BLaER1 (cell line): ENCODE results near the gene TXNDC2.
"Not testable (repeated sequence)": the region's sequence is repeated elsewhere in the genome, so short reads cannot be mapped to it uniquely, and the experiment has no call there.

Source experiments
- H3K27ac ChIP-seq: shearing (Covaris generic); formaldehyde crosslinking; 2 replicates; pipeline ENCODE4 v1.8.1; 2022
- H3K27me3 ChIP-seq: shearing (Covaris generic); formaldehyde crosslinking; 2 replicates; pipeline ENCODE4 v1.8.1; 2022
- H3K36me3 ChIP-seq: shearing (Covaris generic); formaldehyde crosslinking; 2 replicates; pipeline ENCODE4 v1.8.1; 2022
- H3K4me1 ChIP-seq: shearing (Covaris generic); formaldehyde crosslinking; 2 replicates; pipeline ENCODE4 v1.8.1; 2022
- H3K4me2 ChIP-seq: shearing (Covaris generic); formaldehyde crosslinking; 2 replicates; pipeline ENCODE4 v1.8.1; 2022
- H3K4me3 ChIP-seq: shearing (Covaris generic); formaldehyde crosslinking; 2 replicates; pipeline ENCODE4 v1.8.1; 2022
- H3K9ac ChIP-seq: shearing (Covaris generic); formaldehyde crosslinking; 2 replicates; pipeline ENCODE4 v1.8.1; 2022
- H3K9me3 ChIP-seq: shearing (Covaris generic); formaldehyde crosslinking; 2 replicates; pipeline ENCODE4 v1.8.1; 2022
- H4K20me1 ChIP-seq: shearing (Covaris generic); formaldehyde crosslinking; 2 replicates; pipeline ENCODE4 v1.8.1; 2022
- Cebpa-rat ChIP-seq: shearing (Covaris generic); IDR thresholded peaks from 2 replicates; pipeline ENCODE4 v1.8.1; 2022

The TXNDC2 gene

DNA sequence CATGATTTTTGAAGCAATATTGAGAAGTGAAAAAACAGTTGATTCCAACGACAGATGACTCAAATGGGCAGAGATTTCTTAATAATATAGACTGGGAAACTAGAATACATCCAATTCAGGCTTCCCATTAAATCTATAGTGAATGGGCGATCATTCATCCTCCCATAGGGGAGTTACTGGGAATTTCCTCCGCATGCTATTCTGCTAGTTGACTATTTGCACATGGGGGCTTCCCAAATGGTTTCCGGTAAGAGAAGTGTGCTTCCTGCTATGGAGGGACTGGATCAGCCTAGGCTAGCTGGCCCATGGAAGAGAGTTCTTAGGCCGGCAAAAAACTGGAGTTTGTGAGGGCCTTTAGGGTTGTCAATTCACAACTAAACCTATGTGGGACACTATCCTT, 25.5 kb downstream of the TXNDC2 start:
- Histone ChIP-seq H3K27ac (no peak overlapping the region), H3K4me1 (peaks cover 10% of the 10 kb centered on the region), H3K4me3 (no peak overlapping the region), H3K4me2 (no peak overlapping the region), H3K9ac (no peak overlapping the region), H4K20me1 (peaks cover 18% of the 10 kb centered on the region), H3K36me3 (no peaks in the 10 kb centered on the region), H3K27me3 (no peaks in the 10 kb centered on the region), H3K9me3 (peaks cover 5% of the 10 kb centered on the region; the same call in 1 of the 2 replicates)
- TF ChIP-seq Cebpa-rat, result no peak

- H3K4me2 ChIP-seq, H3K27ac ChIP-seq, H3K9ac ChIP-seq, H3K27me3 ChIP-seq, H3K36me3 ChIP-seq, H3K4me3 ChIP-seq, H3K9me3 ChIP-seq: not testable (repeated sequence)
- H3K4me1 ChIP-seq, result peaks cover 20% of the 10 kb centered on the region
- H4K20me1 ChIP-seq, result peaks cover 28% of the 10 kb centered on the region
Measured at GRCh38 chr18:9912285-9912684, 26.5 kb downstream of the TXNDC2 start.

DNA sequence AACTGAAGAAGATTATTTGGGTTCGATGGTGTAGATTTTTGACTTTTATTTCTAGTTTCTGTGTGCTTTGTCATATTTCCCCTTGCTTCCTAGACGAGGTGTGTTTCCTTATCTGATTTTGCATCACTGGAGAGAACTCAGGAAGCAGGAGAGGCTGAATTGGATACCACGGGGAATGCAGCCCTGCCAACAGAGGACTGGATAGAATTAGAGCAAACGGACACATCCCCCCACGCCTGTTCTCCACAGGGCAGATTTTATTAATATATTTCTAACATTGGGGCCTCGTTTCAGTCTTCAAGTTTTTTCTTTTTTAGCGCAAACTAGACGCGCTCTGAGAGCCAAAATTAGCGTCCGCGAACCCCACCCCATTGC, 27.4 kb downstream of the TXNDC2 start:
- TF ChIP-seq Cebpa-rat, result no peak
- H3K9ac ChIP-seq, result peak overlapping the region; percentile 96
- peak overlapping the region; percentile 80 for H3K4me2 ChIP-seq
- peaks cover 37% of the 10 kb centered on the region for H4K20me1 ChIP-seq
- H3K27ac ChIP-seq, result peak overlapping the region; percentile 98
- H3K27me3 ChIP-seq, result no peaks in the 10 kb centered on the region
- peak overlapping the region; percentile 98 for H3K4me3 ChIP-seq
- H3K4me1 ChIP-seq, result peaks cover 29% of the 10 kb centered on the region
- H3K9me3 ChIP-seq, result peaks cover 5% of the 10 kb centered on the region; the same call in 1 of the 2 replicates
- H3K36me3 ChIP-seq, result no peaks in the 10 kb centered on the region

DNA sequence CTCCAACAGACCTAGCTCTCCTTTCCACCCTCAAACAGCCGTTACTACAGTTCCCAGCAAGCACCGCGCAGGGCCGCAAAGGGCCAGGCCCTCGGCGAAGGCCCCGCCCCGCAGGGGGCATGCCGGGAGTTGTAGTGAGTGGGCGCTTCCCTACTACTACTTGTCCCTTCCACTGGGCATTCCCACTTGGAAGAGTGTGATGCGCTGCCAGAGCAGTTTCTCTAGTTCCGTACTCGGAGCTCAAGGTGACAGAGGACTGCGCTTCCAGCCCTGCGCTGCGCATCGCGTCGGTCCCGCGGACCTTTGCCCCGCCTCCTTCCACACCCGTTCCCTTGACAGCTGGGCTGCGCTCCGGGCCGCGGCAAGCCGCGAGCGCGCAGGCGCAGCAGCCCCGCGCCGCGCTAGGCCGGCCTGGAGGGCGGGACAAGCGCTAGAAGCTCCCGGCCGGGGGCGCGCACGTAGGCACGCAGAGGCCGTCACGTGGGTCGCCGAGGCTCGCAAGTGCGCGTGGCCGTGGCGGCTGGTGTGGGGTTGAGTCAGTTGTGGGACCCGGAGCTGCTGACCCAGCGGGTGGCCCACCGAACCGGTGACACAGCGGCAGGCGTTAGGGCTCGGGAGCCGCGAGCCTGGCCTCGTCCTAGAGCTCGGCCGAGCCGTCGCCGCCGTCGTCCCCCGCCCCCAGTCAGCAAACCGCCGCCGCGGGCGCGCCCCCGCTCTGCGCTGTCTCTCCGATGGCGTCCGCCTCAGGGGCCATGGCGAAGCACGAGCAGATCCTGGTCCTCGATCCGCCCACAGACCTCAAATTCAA, 28.0 kb downstream of the TXNDC2 start, which contains the start of gene VAPA:
TSS of gene VAPA (plus strand) at position 491 of the 808 bp plus-strand sequence. CDS start at position 732, 241 bp downstream.
- H4K20me1 ChIP-seq, result peaks cover 43% of the 10 kb centered on the region
- peaks cover 5% of the 10 kb centered on the region; the same call in 1 of the 2 replicates for H3K9me3 ChIP-seq
- no peaks in the 10 kb centered on the region for H3K36me3 ChIP-seq
- peak within 1 kb of the TSS; percentile 90 for H3K4me2 ChIP-seq
- H3K9ac ChIP-seq, result peak within 1 kb of the TSS; percentile 96
- H3K27me3 ChIP-seq, result no peaks in the 10 kb centered on the region
- H3K4me3 ChIP-seq, result peak within 1 kb of the TSS; percentile 98
- no peak for TF ChIP-seq Cebpa-rat
- H3K27ac ChIP-seq, result peak within 1 kb of the TSS; percentile 98
- H3K4me1 ChIP-seq, result peaks cover 35% of the 10 kb centered on the region

GRCh38 chr18:9914334-9914583, 28.5 kb downstream of the TXNDC2 start:
- Histone ChIP-seq H3K4me2 (no peak overlapping the region), H3K4me3 (peak overlapping the region; percentile 98)

GRCh38 chr18:9914584-9915290, 29.0 kb downstream of the TXNDC2 start:
- no peak for TF ChIP-seq Cebpa-rat
- peaks cover 45% of the 10 kb centered on the region for H3K4me1 ChIP-seq
- H3K27me3 ChIP-seq, result no peaks in the 10 kb centered on the region
- H3K9me3 ChIP-seq, result peaks cover 5% of the 10 kb centered on the region; the same call in 1 of the 2 replicates
- H3K27ac ChIP-seq, result peak overlapping the region; percentile 98
- peak overlapping the region; percentile 98 for H3K4me3 ChIP-seq
- H3K9ac ChIP-seq, result peak overlapping the region; percentile 96
- H4K20me1 ChIP-seq, result peaks cover 53% of the 10 kb centered on the region
- H3K36me3 ChIP-seq, result no peaks in the 10 kb centered on the region
- H3K4me2 ChIP-seq, result peak overlapping the region; percentile 90

More at GRCh38 chr18:9914334-9914583, 28.5 kb downstream of the TXNDC2 start:
- H3K9ac ChIP-seq, result peak overlapping the region; percentile 96
- TF ChIP-seq Cebpa-rat, result no peak
- peaks cover 40% of the 10 kb centered on the region for H3K4me1 ChIP-seq
- H4K20me1 ChIP-seq, result peaks cover 48% of the 10 kb centered on the region
- peaks cover 5% of the 10 kb centered on the region; the same call in 1 of the 2 replicates for H3K9me3 ChIP-seq
- no peaks in the 10 kb centered on the region for H3K36me3 ChIP-seq
- H3K27ac ChIP-seq, result peak overlapping the region; percentile 98
- no peaks in the 10 kb centered on the region for H3K27me3 ChIP-seq

DNA sequence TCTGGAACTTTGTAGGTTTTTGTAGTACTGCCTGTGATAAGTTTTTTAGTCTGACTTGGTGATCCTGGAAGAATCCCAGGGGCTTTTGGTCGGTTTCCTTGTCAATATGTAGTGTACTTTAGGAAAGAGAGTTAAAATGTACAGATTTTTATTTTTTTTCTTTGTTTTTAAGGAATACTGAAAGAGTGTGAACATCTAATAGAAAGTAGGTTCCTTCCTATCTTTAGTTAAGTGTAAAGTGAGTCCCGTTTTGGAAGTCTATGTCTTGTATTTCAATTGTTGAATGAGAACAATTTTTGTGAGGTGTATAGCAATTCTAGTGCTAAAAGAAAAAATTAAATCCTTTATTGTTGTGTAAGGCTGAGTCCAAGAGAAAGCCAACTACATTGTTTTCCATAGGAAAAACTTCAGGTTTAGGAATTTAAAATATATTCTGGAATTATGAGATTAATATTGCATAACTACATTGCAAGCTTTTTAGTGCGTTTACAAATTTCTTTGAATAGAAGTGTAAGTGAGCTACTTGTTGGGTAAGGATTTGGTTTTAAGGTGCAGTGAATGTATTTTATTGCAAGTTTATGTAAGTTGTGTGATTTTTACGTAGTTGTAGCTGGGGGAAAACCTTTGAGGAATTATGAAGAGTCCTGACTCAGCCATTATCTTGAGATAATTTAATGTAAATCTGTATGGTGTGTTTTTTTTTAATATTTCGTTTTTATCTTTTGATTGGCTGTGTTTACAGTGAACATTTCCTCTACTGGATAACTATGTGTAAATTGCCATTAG, 29.7 kb downstream of the TXNDC2 start:
- H3K4me1 ChIP-seq, result peaks cover 52% of the 10 kb centered on the region
- peaks cover 60% of the 10 kb centered on the region for H4K20me1 ChIP-seq
- peak overlapping the region; percentile 98 for H3K27ac ChIP-seq

DNA sequence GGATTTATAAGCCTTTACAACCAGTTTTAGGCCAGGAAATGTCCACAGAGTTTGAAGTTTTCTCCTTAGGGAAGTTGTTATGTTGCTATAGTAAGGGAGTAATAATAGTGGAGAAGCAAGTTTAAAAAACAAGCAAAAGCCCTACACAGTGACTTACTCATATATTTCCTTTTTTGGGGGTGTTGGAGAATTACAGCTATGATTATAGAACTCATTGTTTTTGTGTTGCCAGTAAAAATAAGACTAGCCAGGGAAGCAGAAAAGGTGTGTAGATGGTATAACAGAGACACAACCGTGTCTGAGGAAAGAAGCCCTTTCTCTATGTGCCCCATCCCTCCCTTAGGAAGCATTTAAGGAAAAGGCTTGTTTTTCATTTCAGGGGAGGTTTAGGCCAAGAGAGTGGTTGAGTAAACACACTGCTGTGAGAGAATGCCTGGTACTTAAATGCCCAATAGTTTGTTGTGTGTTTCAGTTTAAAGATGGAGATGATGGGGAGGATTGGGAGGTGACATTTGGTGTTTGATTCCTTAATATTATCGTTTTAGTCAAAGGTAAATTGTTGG, 30.4 kb downstream of the TXNDC2 start:
- no peak for TF ChIP-seq Cebpa-rat
- Histone ChIP-seq H3K36me3 (no peaks in the 10 kb centered on the region), H3K27me3 (no peaks in the 10 kb centered on the region), H3K9me3 (peaks cover 5% of the 10 kb centered on the region; the same call in 1 of the 2 replicates), H3K9ac (peak overlapping the region; percentile 96; the same call in 1 of the 2 replicates), H3K4me3 (peak overlapping the region; percentile 98), H4K20me1 (peaks cover 67% of the 10 kb centered on the region), H3K4me1 (peaks cover 59% of the 10 kb centered on the region), H3K27ac (no peak overlapping the region), H3K4me2 (peak overlapping the region; percentile 90)

More for the DNA sequence above, 29.7 kb downstream of the TXNDC2 start:
- no peaks in the 10 kb centered on the region for H3K36me3 ChIP-seq
- peak overlapping the region; percentile 90 for H3K4me2 ChIP-seq
- H3K9me3 ChIP-seq, result peaks cover 5% of the 10 kb centered on the region; the same call in 1 of the 2 replicates
- TF ChIP-seq Cebpa-rat, result no peak
- H3K27me3 ChIP-seq, result no peaks in the 10 kb centered on the region
- H3K4me3 ChIP-seq, result peak overlapping the region; percentile 98
- H3K9ac ChIP-seq, result peak overlapping the region; percentile 96

GRCh38 chr18:9916808-9917207, 31.0 kb downstream of the TXNDC2 start:
- no peak overlapping the region for H3K4me3 ChIP-seq
- peak overlapping the region; percentile 90; the same call in 1 of the 2 replicates for H3K4me2 ChIP-seq
- H3K27ac ChIP-seq, result no peak overlapping the region
- H3K36me3 ChIP-seq, result no peaks in the 10 kb centered on the region
- no peak for TF ChIP-seq Cebpa-rat
- peaks cover 5% of the 10 kb centered on the region; the same call in 1 of the 2 replicates for H3K9me3 ChIP-seq
- peaks cover 74% of the 10 kb centered on the region for H4K20me1 ChIP-seq
- H3K27me3 ChIP-seq, result no peaks in the 10 kb centered on the region
- peaks cover 62% of the 10 kb centered on the region for H3K4me1 ChIP-seq
- H3K9ac ChIP-seq, result no peak overlapping the region
